ENCODE data around the gene ZPBP2. TPM values are rescaled to one million over a fixed set of nuclear protein-coding genes. Genes with fewer than 3 reads are reported as not detected.
A peak's percentile ranks its signal among the peaks of the same experiment; 100 is the strongest.

The ZPBP2 gene
- total RNA-seq, 6 donors from 2014 or later: not detected

- H3K4me1 ChIP-seq: no peaks in the 10 kb centered on the region
- H3K36me3 ChIP-seq: peaks cover 3 to 38% (median 24%) of the 10 kb centered on the region in 4 donors
- ATAC-seq (ENCODE audit: low FRiP score in 2 of 2) (no peak), DNase-seq (no peak)
- no peak overlapping the region for H3K4me3 ChIP-seq
- H3K27ac ChIP-seq: no peak overlapping the region
- WGBS, 2 donors: 88 to 92% methylated on average over 7 of the region's 7 CpGs
- no peaks in the 10 kb centered on the region for H3K27me3 ChIP-seq
- H3K9me3 ChIP-seq: no peaks in the 10 kb centered on the region
- no peak for TF ChIP-seq POLR2AphosphoS5 (IDR thresholded peaks at IDR 0.05)
- TF ChIP-seq EP300 (IDR thresholded peaks at IDR 0.05): no peak
- no peak for TF ChIP-seq POLR2A (IDR thresholded peaks at IDR 0.05)
- no peak for TF ChIP-seq CTCF (IDR thresholded peaks at IDR 0.05)
These were observed 48.9 kb downstream of the ZPBP2 start for GRCh38 chr17:39916918-39917317.

GRCh38 chr17:39919087-39919683, 51.2 kb downstream of the ZPBP2 start:
- H3K27ac ChIP-seq: no peak overlapping the region
- no peaks in the 10 kb centered on the region for H3K27me3 ChIP-seq
- peaks cover 16 to 53% (median 45%) of the 10 kb centered on the region in 4 donors for H3K36me3 ChIP-seq
- no peak for TF ChIP-seq EP300 (IDR thresholded peaks at IDR 0.05)
- no peak for TF ChIP-seq POLR2AphosphoS5 (IDR thresholded peaks at IDR 0.05)
- TF ChIP-seq POLR2A (IDR thresholded peaks at IDR 0.05): no peak
- no peak for TF ChIP-seq CTCF (IDR thresholded peaks at IDR 0.05)
- ATAC-seq (ENCODE audit: low FRiP score in 2 of 2): no peak
- DNase-seq: no peak
- H3K4me3 ChIP-seq: no peak overlapping the region
- H3K9me3 ChIP-seq: no peaks in the 10 kb centered on the region
- WGBS, 2 donors: 88 to 93% methylated on average over 3 to 9 of the region's 9 CpGs
- peaks cover 0 to 5% (median 2%) of the 10 kb centered on the region in 4 donors for H3K4me1 ChIP-seq

- TF ChIP-seq POLR2A (IDR thresholded peaks at IDR 0.05): no peak
- no peak for TF ChIP-seq EP300 (IDR thresholded peaks at IDR 0.05)
- TF ChIP-seq POLR2AphosphoS5 (IDR thresholded peaks at IDR 0.05): no peak
- no peak for TF ChIP-seq CTCF (IDR thresholded peaks at IDR 0.05)
- no peaks in the 10 kb centered on the region for H3K9me3 ChIP-seq
- ATAC-seq (ENCODE audit: low FRiP score in 2 of 2): no peak
- H3K27me3 ChIP-seq: no peaks in the 10 kb centered on the region
- H3K27ac ChIP-seq: no peak overlapping the region
- peaks cover 16 to 53% (median 45%) of the 10 kb centered on the region in 4 donors for H3K36me3 ChIP-seq
- H3K4me1 ChIP-seq: peaks cover 4 to 19% (median 14%) of the 10 kb centered on the region in 4 donors
- H3K4me3 ChIP-seq: no peak overlapping the region
- 77 to 79% methylated on average over 13 to 19 of the region's 19 CpGs for WGBS, 2 donors
- peak in 1 of 2 donors; percentile 60 for DNase-seq
These were observed 52.5 kb downstream of the ZPBP2 start for GRCh38 chr17:39920218-39921210.

- Histone ChIP-seq H3K27me3 (no peaks in the 10 kb centered on the region), H3K27ac (no peak overlapping the region), H3K36me3 (peaks cover 16 to 53% (median 45%) of the 10 kb centered on the region in 4 donors), H3K9me3 (no peaks in the 10 kb centered on the region), H3K4me3 (no peak overlapping the region), H3K4me1 (peaks cover 9 to 27% (median 22%) of the 10 kb centered on the region in 4 donors)
- TF ChIP-seq POLR2AphosphoS5 (IDR thresholded peaks at IDR 0.05) (no peak), CTCF (IDR thresholded peaks at IDR 0.05) (no peak), POLR2A (IDR thresholded peaks at IDR 0.05) (no peak), EP300 (IDR thresholded peaks at IDR 0.05) (no peak)
- no peak for DNase-seq
- ATAC-seq (ENCODE audit: low FRiP score in 2 of 2): no peak
- WGBS, 2 donors: 54 to 79% methylated on average over 3 to 5 of the region's 5 CpGs
These were observed 53.3 kb downstream of the ZPBP2 start for GRCh38 chr17:39921323-39921722.

All from upper lobe of left lung (tissue), 6 donors.